Mesendoderm (in vitro differentiated cells): ENCODE data around the gene ALOX15B.
A peak's percentile ranks its signal among the peaks of the same experiment; 100 is the strongest.

Experiments used
- DNase-seq: peaks from one replicate; pipeline ENCODE4 v3.0.0; 2013
- H2AK5ac ChIP-seq: 2 replicates; pipeline ENCODE4 v1.6.1; 2013; ENCODE audit warnings: low read length, inconsistent platforms
- H2BK120ac ChIP-seq: 2 replicates; pipeline ENCODE4 v1.6.1; 2013; ENCODE audit warnings: low read depth, mild to moderate bottlenecking, low read length, moderate library complexity, mixed read lengths
- H2BK15ac ChIP-seq: replicated peaks from 2 replicates; pipeline ENCODE4 v1.6.1; 2013; ENCODE audit warnings: low read depth, mild to moderate bottlenecking, moderate library complexity
- H2BK5ac ChIP-seq: 2 replicates; pipeline ENCODE4 v1.6.1; 2013; ENCODE audit warnings: low read length, inconsistent platforms
- H3K18ac ChIP-seq: 2 replicates; pipeline ENCODE4 v1.6.1; 2013; ENCODE audit warnings: mild to moderate bottlenecking, low read length, mixed read lengths
- H3K23ac ChIP-seq: one replicate; pipeline ENCODE4 v1.6.1; 2013; ENCODE audit warnings: low read length
- H3K27ac ChIP-seq: 2 replicates; pipeline ENCODE4 v1.5.1; 2013; ENCODE audit warnings: low read depth, mild to moderate bottlenecking, inconsistent platforms, low read length, moderate library complexity
- H3K27me3 ChIP-seq: 2 replicates; pipeline ENCODE4 v1.6.1; 2013; ENCODE audit warnings: low read length, control low read depth, mild to moderate bottlenecking, inconsistent platforms; ENCODE audit not compliant: insufficient read depth, poor library complexity
- H3K36me3 ChIP-seq: 2 replicates; pipeline ENCODE4 v1.6.1; 2013; ENCODE audit warnings: low read length, inconsistent platforms; ENCODE audit not compliant: control insufficient read depth, insufficient read depth
- H3K4ac ChIP-seq: one replicate; pipeline ENCODE4 v1.6.1; 2013; ENCODE audit warnings: low read depth, mild to moderate bottlenecking, low read length, moderate library complexity
- H3K4me1 ChIP-seq: 2 replicates; pipeline ENCODE4 v1.6.1; 2013; ENCODE audit warnings: low read depth, low read length, inconsistent platforms; ENCODE audit not compliant: control insufficient read depth
- H3K4me2 ChIP-seq: 2 replicates; pipeline ENCODE4 v1.6.1; 2013; ENCODE audit warnings: low read length
- H3K4me3 ChIP-seq: 2 replicates; pipeline ENCODE4 v1.5.1; 2013; ENCODE audit warnings: mild to moderate bottlenecking, low read length
- H3K56ac ChIP-seq: one replicate; pipeline ENCODE4 v1.6.1; 2013; ENCODE audit warnings: low read length
- H3K79me1 ChIP-seq: 2 replicates; pipeline ENCODE4 v1.6.1; 2013; ENCODE audit warnings: low read length, inconsistent platforms
- H3K79me2 ChIP-seq: 2 replicates; pipeline ENCODE4 v1.6.1; 2013; ENCODE audit warnings: mild to moderate bottlenecking, low read length; ENCODE audit not compliant: control insufficient read depth, insufficient read depth
- H3K9ac ChIP-seq: 2 replicates; pipeline ENCODE4 v1.6.1; 2013; ENCODE audit warnings: low read length, inconsistent platforms
- H4K5ac ChIP-seq: one replicate; pipeline ENCODE4 v1.6.1; 2013; ENCODE audit warnings: low read length
- H4K8ac ChIP-seq: one replicate; pipeline ENCODE4 v1.6.1; 2013; ENCODE audit warnings: low read depth, mild to moderate bottlenecking, control low read depth, low read length, moderate library complexity
- WGBS: extraction: QIAGEN DNeasy Blood & Tissue Kit; methylation state at CpG from one replicate; pipeline ENCODE4 v1.1.7; 2013; ENCODE audit warnings: low lambda C conversion rate, missing lambda C conversion rate; ENCODE audit not compliant: insufficient coverage; ENCODE audit errors: extremely low coverage; 5-methylcytosine and 5-hydroxymethylcytosine counted together

The ALOX15B gene

DNA sequence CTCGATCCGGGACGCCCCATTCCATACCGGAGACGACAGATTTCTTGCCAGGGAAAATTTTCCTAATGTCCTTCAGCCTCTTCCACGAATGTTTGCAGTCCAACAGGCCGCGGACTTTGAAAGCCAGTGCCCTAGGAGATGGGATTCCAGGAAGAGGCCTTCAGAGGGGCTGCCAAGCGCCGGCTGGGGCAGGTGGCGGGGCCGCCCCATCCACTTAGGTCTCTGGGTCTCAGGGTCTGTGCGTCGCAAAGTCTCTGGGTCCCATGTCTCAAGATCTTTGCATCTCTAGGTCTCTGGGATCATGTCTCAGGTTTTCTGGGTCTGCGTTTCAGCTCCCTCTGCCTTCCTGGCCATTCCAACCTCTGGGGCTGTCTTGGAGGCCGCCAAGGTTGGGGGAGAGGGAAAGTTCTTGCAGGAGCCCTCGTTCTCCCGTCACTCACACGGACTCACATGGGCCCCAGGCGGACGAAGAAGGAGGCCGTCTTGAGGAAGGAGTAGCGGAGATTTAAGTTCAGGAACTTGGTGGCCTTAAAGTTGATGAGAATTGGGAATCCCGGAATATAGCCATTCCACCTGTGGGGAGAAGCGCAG is 41.4 kb downstream of the ALOX15B start:
- H4K5ac ChIP-seq: no peak overlapping the region
- H3K4me1 ChIP-seq: no peaks in the 10 kb centered on the region
- H3K4ac ChIP-seq: no peak overlapping the region
- DNase-seq: no peak
- no peaks in the 10 kb centered on the region for H3K36me3 ChIP-seq
- no peak overlapping the region for H4K8ac ChIP-seq
- no peaks in the 10 kb centered on the region for H3K79me2 ChIP-seq
- no peaks in the 10 kb centered on the region for H3K79me1 ChIP-seq
- peak overlapping the region; percentile 15 for H3K23ac ChIP-seq
- H3K56ac ChIP-seq: peak overlapping the region; percentile 34
- peaks cover 11% of the 10 kb centered on the region for H3K27me3 ChIP-seq
- no peak overlapping the region for H3K18ac ChIP-seq
- no peak overlapping the region for H2BK120ac ChIP-seq
- H3K4me3 ChIP-seq: no peak overlapping the region
- H3K27ac ChIP-seq: no peak overlapping the region
- H3K9ac ChIP-seq: peak overlapping the region; percentile 38
- H2BK15ac ChIP-seq: no peak overlapping the region
- H3K4me2 ChIP-seq: peak overlapping the region; percentile 48
- WGBS: no CpG with 5 or more reads among the region's 25 CpGs
- H2BK5ac ChIP-seq: no peak overlapping the region
- no peak overlapping the region for H2AK5ac ChIP-seq

GRCh38 chr17:8080799-8081219 is 42.0 kb downstream of the ALOX15B start:
- H3K4ac ChIP-seq: no peak overlapping the region
- peaks cover 8% of the 10 kb centered on the region for H3K27me3 ChIP-seq
- H2BK5ac ChIP-seq: no peak overlapping the region
- H3K4me2 ChIP-seq: no peak overlapping the region
- H3K36me3 ChIP-seq: no peaks in the 10 kb centered on the region
- H3K18ac ChIP-seq: no peak overlapping the region
- H4K8ac ChIP-seq: no peak overlapping the region
- H4K5ac ChIP-seq: no peak overlapping the region
- no peak overlapping the region for H2BK120ac ChIP-seq
- no peak overlapping the region for H3K23ac ChIP-seq
- no peaks in the 10 kb centered on the region for H3K4me1 ChIP-seq
- no peak overlapping the region for H3K4me3 ChIP-seq
- no peaks in the 10 kb centered on the region for H3K79me2 ChIP-seq
- no peak overlapping the region for H2AK5ac ChIP-seq
- H3K79me1 ChIP-seq: no peaks in the 10 kb centered on the region
- no peak overlapping the region for H3K56ac ChIP-seq
- H2BK15ac ChIP-seq: no peak overlapping the region
- no peak for DNase-seq
- WGBS: no CpG with 5 or more reads among the region's 17 CpGs
- no peak overlapping the region for H3K9ac ChIP-seq
- no peak overlapping the region for H3K27ac ChIP-seq

DNA sequence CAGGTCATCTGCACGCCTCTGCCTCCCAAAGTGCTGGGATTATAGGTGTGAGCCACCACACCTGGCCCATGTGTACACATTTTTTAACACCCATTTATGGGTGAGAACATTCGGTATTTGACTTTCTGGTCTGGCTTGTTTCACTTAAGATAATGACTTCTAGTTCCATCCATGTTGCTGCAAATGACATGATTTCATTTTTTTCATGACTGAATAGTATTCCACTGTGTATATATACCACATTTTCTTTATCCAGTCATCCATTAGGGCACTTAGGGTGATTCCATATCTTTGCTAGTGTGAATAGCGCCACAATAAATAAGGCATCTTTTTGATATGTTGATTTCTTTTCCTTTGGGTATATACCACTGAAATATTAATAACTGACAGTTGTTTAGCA is 43.0 kb downstream of the ALOX15B start:
- Histone ChIP-seq H2AK5ac (no peak overlapping the region), H3K18ac (no peak overlapping the region), H2BK5ac (no peak overlapping the region), H3K79me1 (no peaks in the 10 kb centered on the region), H3K4me2 (no peak overlapping the region), H3K27me3 (peaks cover 8% of the 10 kb centered on the region), H3K27ac (no peak overlapping the region), H3K4me1 (no peaks in the 10 kb centered on the region), H2BK15ac (no peak overlapping the region), H2BK120ac (no peak overlapping the region), H3K79me2 (no peaks in the 10 kb centered on the region), H3K4me3 (no peak overlapping the region), H3K23ac (no peak overlapping the region), H3K56ac (no peak overlapping the region), H3K4ac (no peak overlapping the region), H3K9ac (no peak overlapping the region), H4K8ac (no peak overlapping the region), H4K5ac (no peak overlapping the region), H3K36me3 (no peaks in the 10 kb centered on the region)
- no CpG with 5 or more reads among the region's 3 CpGs for WGBS
- DNase-seq: no peak

- no peak overlapping the region for H3K4ac ChIP-seq
- no peak overlapping the region for H3K9ac ChIP-seq
- H3K4me1 ChIP-seq: no peaks in the 10 kb centered on the region
- no peak overlapping the region for H3K4me2 ChIP-seq
- no peak overlapping the region for H3K4me3 ChIP-seq
- H3K56ac ChIP-seq: no peak overlapping the region
- no peaks in the 10 kb centered on the region for H3K79me1 ChIP-seq
- no peak overlapping the region for H3K27ac ChIP-seq
- H3K23ac ChIP-seq: no peak overlapping the region
- no peak for DNase-seq
- H2BK15ac ChIP-seq: no peak overlapping the region
- H3K36me3 ChIP-seq: no peaks in the 10 kb centered on the region
- H3K79me2 ChIP-seq: no peaks in the 10 kb centered on the region
- H4K5ac ChIP-seq: no peak overlapping the region
- no peak overlapping the region for H3K18ac ChIP-seq
- WGBS: no CpG with 5 or more reads among the region's 10 CpGs
- H2BK5ac ChIP-seq: no peak overlapping the region
- H2BK120ac ChIP-seq: no peak overlapping the region
- H3K27me3 ChIP-seq: peaks cover 8% of the 10 kb centered on the region
- no peak overlapping the region for H4K8ac ChIP-seq
- no peak overlapping the region for H2AK5ac ChIP-seq
Observed at GRCh38 chr17:8082292-8082691, 43.4 kb downstream of the ALOX15B start.

- Histone ChIP-seq H2BK15ac (no peak overlapping the region), H3K27me3 (peaks cover 8% of the 10 kb centered on the region), H4K5ac (no peak overlapping the region), H4K8ac (no peak overlapping the region), H2BK5ac (no peak overlapping the region), H3K79me1 (no peaks in the 10 kb centered on the region), H2BK120ac (no peak overlapping the region), H3K23ac (no peak overlapping the region), H3K4me1 (no peaks in the 10 kb centered on the region), H3K18ac (no peak overlapping the region), H3K4ac (no peak overlapping the region), H3K36me3 (no peaks in the 10 kb centered on the region), H3K27ac (no peak overlapping the region), H2AK5ac (no peak overlapping the region), H3K4me2 (no peak overlapping the region), H3K79me2 (no peaks in the 10 kb centered on the region), H3K56ac (no peak overlapping the region), H3K9ac (no peak overlapping the region), H3K4me3 (no peak overlapping the region)
- no peak for DNase-seq
- no CpG with 5 or more reads among the region's 6 CpGs for WGBS
Observed at GRCh38 chr17:8084250-8084649, 45.4 kb downstream of the ALOX15B start.
